ENCODE results near the gene ZNF76. TPM values are rescaled to one million over a fixed set of nuclear protein-coding genes. Genes with fewer than 3 reads are reported as not detected.

The ZNF76 gene
- total and polyA plus RNA-seq, 9 of the 15 experiments (the other 6 are each of a cell fraction or from before 2014, with no cell fraction given), result 1.2 to 17.8 (median 10.7) TPM

DNA sequence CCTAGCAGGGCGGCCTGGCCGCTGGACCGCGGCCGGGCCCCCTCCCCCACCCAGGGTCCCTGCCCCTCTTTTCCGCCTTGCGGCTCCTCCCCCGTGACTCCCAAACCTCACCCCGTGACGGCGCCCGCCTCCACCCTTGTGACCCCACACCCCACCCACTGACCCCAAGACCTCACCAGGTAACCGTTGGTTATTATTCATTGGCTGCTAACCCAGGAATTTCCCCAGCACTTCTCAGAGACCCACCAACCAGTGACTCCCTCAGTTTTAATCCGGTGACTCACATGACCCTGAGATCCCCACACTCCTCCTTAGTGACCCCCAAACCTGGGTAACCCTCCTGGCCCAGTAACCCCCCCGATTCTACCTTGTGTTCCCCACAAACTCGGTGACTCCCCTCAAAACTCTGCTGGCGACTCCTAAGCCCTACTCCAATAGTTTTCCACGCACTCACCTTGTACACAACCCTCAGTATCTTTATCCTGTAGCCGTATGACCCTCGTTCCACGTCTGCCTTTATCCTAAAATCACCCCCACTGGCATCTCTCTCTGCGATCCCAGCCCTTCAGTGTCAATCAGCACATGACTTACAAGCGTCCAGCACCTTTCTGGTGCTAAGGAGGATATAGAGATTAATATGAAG lies 534 bp downstream of the ZNF76 start (continued):
- TF ChIP-seq, protein P1, sequence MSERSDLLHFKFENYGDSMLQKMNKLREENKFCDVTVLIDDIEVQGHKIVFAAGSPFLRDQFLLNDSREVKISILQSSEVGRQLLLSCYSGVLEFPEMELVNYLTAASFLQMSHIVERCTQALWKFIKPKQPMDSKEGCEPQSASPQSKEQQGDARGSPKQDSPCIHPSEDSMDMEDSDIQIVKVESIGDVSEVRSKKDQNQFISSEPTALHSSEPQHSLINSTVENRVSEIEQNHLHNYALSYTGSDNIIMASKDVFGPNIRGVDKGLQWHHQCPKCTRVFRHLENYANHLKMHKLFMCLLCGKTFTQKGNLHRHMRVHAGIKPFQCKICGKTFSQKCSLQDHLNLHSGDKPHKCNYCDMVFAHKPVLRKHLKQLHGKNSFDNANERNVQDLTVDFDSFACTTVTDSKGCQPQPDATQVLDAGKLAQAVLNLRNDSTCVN (CRISPR knock-in tag; IDR thresholded peaks at IDR 0.05), result peak; percentile 83
- peak; percentile 81 for TF ChIP-seq DPF2 (IDR thresholded peaks at IDR 0.05)
- 0 out of 2 replicates have a peak, but pooled peaks have one; percentile 12 for TF ChIP-seq L3MBTL2 (IDR thresholded peaks at IDR 0.05)
- no peak for TF ChIP-seq ZNF174 (CRISPR knock-in tag; IDR thresholded peaks at IDR 0.05)
- no peak for TF ChIP-seq SP1 (CRISPR knock-in tag; IDR thresholded peaks at IDR 0.05)
- 0 out of 2 replicates have a peak, but pooled peaks have one; percentile 41 for TF ChIP-seq MIER1 (IDR thresholded peaks at IDR 0.05; ENCODE audit: low read depth)
- TF ChIP-seq TAF9B (IDR thresholded peaks at IDR 0.05; ENCODE audit: partially characterized antibody), result no peak
- TF ChIP-seq, protein P2, sequence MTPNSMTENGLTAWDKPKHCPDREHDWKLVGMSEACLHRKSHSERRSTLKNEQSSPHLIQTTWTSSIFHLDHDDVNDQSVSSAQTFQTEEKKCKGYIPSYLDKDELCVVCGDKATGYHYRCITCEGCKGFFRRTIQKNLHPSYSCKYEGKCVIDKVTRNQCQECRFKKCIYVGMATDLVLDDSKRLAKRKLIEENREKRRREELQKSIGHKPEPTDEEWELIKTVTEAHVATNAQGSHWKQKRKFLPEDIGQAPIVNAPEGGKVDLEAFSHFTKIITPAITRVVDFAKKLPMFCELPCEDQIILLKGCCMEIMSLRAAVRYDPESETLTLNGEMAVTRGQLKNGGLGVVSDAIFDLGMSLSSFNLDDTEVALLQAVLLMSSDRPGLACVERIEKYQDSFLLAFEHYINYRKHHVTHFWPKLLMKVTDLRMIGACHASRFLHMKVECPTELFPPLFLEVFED (CRISPR knock-in tag; conservative IDR thresholded peaks at IDR 0.05), result peak; percentile 86
- TF ChIP-seq KLF10 (CRISPR knock-in tag; IDR thresholded peaks at IDR 0.05), result no peak
- 0 out of 2 replicates have a peak, but pooled peaks have one; percentile 38 for TF ChIP-seq NR2F6 (CRISPR knock-in tag; IDR thresholded peaks at IDR 0.05)
- peak; percentile 75; the same call in 1 of the 2 replicates for TF ChIP-seq ZNF583 (CRISPR knock-in tag; IDR thresholded peaks at IDR 0.05)
- TF ChIP-seq, protein P3, sequence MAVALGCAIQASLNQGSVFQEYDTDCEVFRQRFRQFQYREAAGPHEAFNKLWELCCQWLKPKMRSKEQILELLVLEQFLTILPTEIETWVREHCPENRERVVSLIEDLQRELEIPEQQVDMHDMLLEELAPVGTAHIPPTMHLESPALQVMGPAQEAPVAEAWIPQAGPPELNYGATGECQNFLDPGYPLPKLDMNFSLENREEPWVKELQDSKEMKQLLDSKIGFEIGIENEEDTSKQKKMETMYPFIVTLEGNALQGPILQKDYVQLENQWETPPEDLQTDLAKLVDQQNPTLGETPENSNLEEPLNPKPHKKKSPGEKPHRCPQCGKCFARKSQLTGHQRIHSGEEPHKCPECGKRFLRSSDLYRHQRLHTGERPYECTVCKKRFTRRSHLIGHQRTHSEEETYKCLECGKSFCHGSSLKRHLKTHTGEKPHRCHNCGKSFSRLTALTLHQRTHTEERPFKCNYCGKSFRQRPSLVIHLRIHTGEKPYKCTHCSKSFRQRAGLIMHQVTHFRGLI (CRISPR knock-in tag; IDR thresholded peaks at IDR 0.05), result 0 out of 2 replicates have a peak, but pooled peaks have one; percentile 45
- TF ChIP-seq, protein P4, sequence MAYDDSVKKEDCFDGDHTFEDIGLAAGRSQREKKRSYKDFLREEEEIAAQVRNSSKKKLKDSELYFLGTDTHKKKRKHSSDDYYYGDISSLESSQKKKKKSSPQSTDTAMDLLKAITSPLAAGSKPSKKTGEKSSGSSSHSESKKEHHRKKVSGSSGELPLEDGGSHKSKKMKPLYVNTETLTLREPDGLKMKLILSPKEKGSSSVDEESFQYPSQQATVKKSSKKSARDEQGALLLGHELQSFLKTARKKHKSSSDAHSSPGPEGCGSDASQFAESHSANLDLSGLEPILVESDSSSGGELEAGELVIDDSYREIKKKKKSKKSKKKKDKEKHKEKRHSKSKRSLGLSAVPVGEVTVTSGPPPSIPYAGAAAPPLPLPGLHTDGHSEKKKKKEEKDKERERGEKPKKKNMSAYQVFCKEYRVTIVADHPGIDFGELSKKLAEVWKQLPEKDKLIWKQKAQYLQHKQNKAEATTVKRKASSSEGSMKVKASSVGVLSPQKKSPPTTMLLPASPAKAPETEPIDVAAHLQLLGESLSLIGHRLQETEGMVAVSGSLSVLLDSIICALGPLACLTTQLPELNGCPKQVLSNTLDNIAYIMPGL (CRISPR knock-in tag; IDR thresholded peaks at IDR 0.05), result no peak
- TF ChIP-seq, protein P5, sequence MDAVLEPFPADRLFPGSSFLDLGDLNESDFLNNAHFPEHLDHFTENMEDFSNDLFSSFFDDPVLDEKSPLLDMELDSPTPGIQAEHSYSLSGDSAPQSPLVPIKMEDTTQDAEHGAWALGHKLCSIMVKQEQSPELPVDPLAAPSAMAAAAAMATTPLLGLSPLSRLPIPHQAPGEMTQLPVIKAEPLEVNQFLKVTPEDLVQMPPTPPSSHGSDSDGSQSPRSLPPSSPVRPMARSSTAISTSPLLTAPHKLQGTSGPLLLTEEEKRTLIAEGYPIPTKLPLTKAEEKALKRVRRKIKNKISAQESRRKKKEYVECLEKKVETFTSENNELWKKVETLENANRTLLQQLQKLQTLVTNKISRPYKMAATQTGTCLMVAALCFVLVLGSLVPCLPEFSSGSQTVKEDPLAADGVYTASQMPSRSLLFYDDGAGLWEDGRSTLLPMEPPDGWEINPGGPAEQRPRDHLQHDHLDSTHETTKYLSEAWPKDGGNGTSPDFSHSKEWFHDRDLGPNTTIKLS (IDR thresholded peaks at IDR 0.05; ENCODE audit: borderline replicate concordance, low read depth), result no peak
- no peak; the same call in 1 of the 2 replicates for TF ChIP-seq TEAD4 (IDR thresholded peaks at IDR 0.05; ENCODE audit: low read length)
- no peak for TF ChIP-seq TEAD4 (CRISPR knock-in tag; IDR thresholded peaks at IDR 0.05; ENCODE audit: borderline replicate concordance)
- peak; percentile 98 for TF ChIP-seq HDGF (IDR thresholded peaks at IDR 0.05)
- TF ChIP-seq ZNF347 (CRISPR knock-in tag; IDR thresholded peaks at IDR 0.05; ENCODE audit: low read depth), result no peak
- no peak for TF ChIP-seq BMI1 (IDR thresholded peaks at IDR 0.05; ENCODE audit: low read length)
- TF ChIP-seq TARDBP (IDR thresholded peaks at IDR 0.05), result peak; percentile 19; the same call in 1 of the 2 replicates
- TF ChIP-seq, protein P6, sequence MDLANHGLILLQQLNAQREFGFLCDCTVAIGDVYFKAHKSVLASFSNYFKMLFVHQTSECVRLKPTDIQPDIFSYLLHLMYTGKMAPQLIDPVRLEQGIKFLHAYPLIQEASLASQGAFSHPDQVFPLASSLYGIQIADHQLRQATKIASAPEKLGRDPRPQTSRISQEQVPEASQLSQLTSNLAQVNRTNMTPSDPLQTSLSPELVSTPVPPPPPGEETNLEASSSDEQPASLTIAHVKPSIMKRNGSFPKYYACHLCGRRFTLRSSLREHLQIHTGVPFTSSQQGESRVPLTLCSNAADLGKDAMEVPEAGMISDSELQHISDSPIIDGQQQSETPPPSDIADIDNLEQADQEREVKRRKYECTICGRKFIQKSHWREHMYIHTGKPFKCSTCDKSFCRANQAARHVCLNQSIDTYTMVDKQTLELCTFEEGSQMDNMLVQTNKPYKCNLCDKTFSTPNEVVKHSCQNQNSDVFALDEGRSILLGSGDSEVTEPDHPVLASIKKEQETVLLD (IDR thresholded peaks at IDR 0.05), result peak; percentile 78
- 0 out of 2 replicates have a peak, but pooled peaks have one; percentile 26 for TF ChIP-seq ZC3H8 (IDR thresholded peaks at IDR 0.05)

Measured in K562 (cell line).